Upper lobe of left lung (tissue), 6 donors: Measurements from ENCODE around the gene MDP1. TPM values are rescaled to one million over a fixed set of nuclear protein-coding genes. Genes with fewer than 3 reads are reported as not detected.
"Not testable (repeated sequence)": the region's sequence is repeated elsewhere in the genome, so short reads cannot be mapped to it uniquely, and the experiment has no call there.

Experiments used
- ATAC-seq, 2 donors: fragments of 200-7000 bp; cut with Tn5 transposase; one replicate each; pipeline ENCODE4 v1.9.1; 2022; ENCODE audit warnings: mild to moderate bottlenecking in 2 of 2, moderate library complexity in 2 of 2; ENCODE audit not compliant: low FRiP score in 2 of 2
- DNase-seq, 2 donors: peaks; one replicate each; pipeline ENCODE4 v3.0.0-alpha.2; 2019 to 2020
- H3K27ac ChIP-seq, 4 donors: fragments of 200-600 bp; sonication (generic); one replicate each; pipeline ENCODE4 v1.5.1; 2016 to 2019
- H3K27me3 ChIP-seq, 4 donors: fragments of 200-600 bp; sonication (generic); one replicate each; pipeline ENCODE4 v1.5.1; 2017 to 2019
- H3K36me3 ChIP-seq, 4 donors: fragments of 200-600 bp; sonication (generic); one replicate each; pipeline ENCODE4 v1.5.1; 2016 to 2019
- H3K4me1 ChIP-seq, 4 donors: fragments of 200-600 bp; sonication (generic); one replicate each; pipeline ENCODE4 v1.5.1; 2018 to 2019
- H3K4me3 ChIP-seq, 4 donors: fragments of 200-600 bp; sonication (generic); one replicate each; pipeline ENCODE4 v1.5.1; 2017 to 2019; ENCODE audit warnings: mild to moderate bottlenecking in 2 of 4, moderate library complexity in 1 of 4
- H3K9me3 ChIP-seq, 4 donors: fragments of 200-600 bp; sonication (generic); one replicate each; pipeline ENCODE4 v1.5.1; 2018 to 2019
- CTCF ChIP-seq, 6 experiments: fragments of 450-650 bp in 4 of 6; fragments of 200-600 bp in 2 of 6; sonication (generic) in 2 of 6; IDR thresholded peaks; one replicate each; pipeline ENCODE4 v1.5.1; 2016 to 2019; ENCODE audit warnings: antibody characterized with exemption in 6 of 6
- EP300 ChIP-seq, 4 donors: sonication (generic); formaldehyde crosslinking; IDR thresholded peaks; one replicate each; pipeline ENCODE4 v1.5.1; 2017; ENCODE audit warnings: antibody characterized with exemption in 4 of 4, control low read depth in 2 of 4
- POLR2A ChIP-seq, 4 donors: fragments of 450-650 bp; IDR thresholded peaks; one replicate each; pipeline ENCODE4 v1.5.1; 2016 to 2017; ENCODE audit warnings: antibody characterized with exemption in 4 of 4, mild to moderate bottlenecking in 2 of 4
- POLR2AphosphoS5 ChIP-seq, 2 donors: sonication (generic); formaldehyde crosslinking; IDR thresholded peaks; one replicate each; pipeline ENCODE4 v1.5.1; 2017; ENCODE audit warnings: antibody characterized with exemption in 2 of 2
- WGBS, 2 donors: methylation state at CpG; one replicate each; pipeline ENCODE4 v1.1.5; 2017 to 2018; 5-methylcytosine and 5-hydroxymethylcytosine counted together
- total RNA-seq, 6 donors: library from RNA; depleted of rRNA in 4 of 6; stranded (reverse); fragments of >200 nt in 4 of 6; gene quantifications; one replicate each; pipeline versions ENCODE4 v1.1.0 to v1.2.1, GENCODE V29; 2016 to 2021
- donor health status: DM: no; HTN: no; CAD: no; lungs with moderate emphysema.
- donor health status: DM: no; HTN: yes; CAD: no; lungs with severe emphysema.

The MDP1 gene
- total RNA-seq, 6 donors from 2014 or later: 8.1 to 21.1 (median 12.7) TPM

- Histone ChIP-seq H3K9me3 (no peaks in the 10 kb centered on the region), H3K4me1 (peaks cover 0 to 8% (median 2%) of the 10 kb centered on the region in 4 donors), H3K27ac (no peak overlapping the region), H3K36me3 (peaks cover 18 to 75% (median 56%) of the 10 kb centered on the region in 4 donors), H3K4me3 (no peak overlapping the region), H3K27me3 (no peaks in the 10 kb centered on the region)
- DNase-seq (no peak), ATAC-seq (no peak)
- no peak for TF ChIP-seq CTCF (IDR thresholded peaks at IDR 0.05)
- TF ChIP-seq EP300 (IDR thresholded peaks at IDR 0.05): no peak
- TF ChIP-seq POLR2A (IDR thresholded peaks at IDR 0.05): no peak
- TF ChIP-seq POLR2AphosphoS5 (IDR thresholded peaks at IDR 0.05): no peak
- WGBS, 2 donors: 95 to 97% methylated on average over 9 to 11 of the region's 11 CpGs
These were observed 9.4 kb downstream of the MDP1 start for GRCh38 chr14:24206260-24207103.

- Histone ChIP-seq H3K27ac (no peak overlapping the region), H3K4me1 (no peaks in the 10 kb centered on the region), H3K9me3 (no peaks in the 10 kb centered on the region), H3K4me3 (no peak overlapping the region), H3K36me3 (peaks cover 12 to 63% (median 38%) of the 10 kb centered on the region in 4 donors), H3K27me3 (no peaks in the 10 kb centered on the region)
- no peak for ATAC-seq
- TF ChIP-seq POLR2AphosphoS5 (IDR thresholded peaks at IDR 0.05) (no peak), EP300 (IDR thresholded peaks at IDR 0.05) (no peak), POLR2A (IDR thresholded peaks at IDR 0.05) (no peak), CTCF (IDR thresholded peaks at IDR 0.05) (no peak)
- DNase-seq: no peak
- WGBS, 2 donors: 95 to 97% methylated on average over 7 of the region's 7 CpGs
These were observed 11.4 kb downstream of the MDP1 start for GRCh38 chr14:24204163-24205146.

- 92 to 96% methylated on average over 16 of the region's 16 CpGs for WGBS, 2 donors
- H3K4me1 ChIP-seq: not testable (repeated sequence)
These were observed 12.5 kb downstream of the MDP1 start for GRCh38 chr14:24203249-24203886.

GRCh38 chr14:24202538-24202937, 13.3 kb downstream of the MDP1 start:
- peaks cover 9 to 52% (median 25%) of the 10 kb centered on the region in 4 donors for H3K36me3 ChIP-seq
- WGBS, 2 donors: 93 to 95% methylated on average over 8 of the region's 8 CpGs
- not testable (repeated sequence) for ATAC-seq

More at GRCh38 chr14:24203249-24203886, 12.5 kb downstream of the MDP1 start:
- H3K4me3 ChIP-seq, H3K27ac ChIP-seq, H3K9me3 ChIP-seq, ATAC-seq, H3K27me3 ChIP-seq, DNase-seq: not testable (repeated sequence)
- H3K36me3 ChIP-seq: peaks cover 12 to 60% (median 32%) of the 10 kb centered on the region in 4 donors

GRCh38 chr14:24198814-24199524, 16.9 kb downstream of the MDP1 start:
- no peak overlapping the region for H3K27ac ChIP-seq

More at GRCh38 chr14:24202538-24202937, 13.3 kb downstream of the MDP1 start:
- not testable (repeated sequence) for H3K4me3 ChIP-seq, DNase-seq, H3K27ac ChIP-seq, H3K9me3 ChIP-seq, H3K27me3 ChIP-seq
- H3K4me1 ChIP-seq: peaks cover under 1 to 12% (median 5%) of the 10 kb centered on the region in 4 donors

More at GRCh38 chr14:24198814-24199524, 16.9 kb downstream of the MDP1 start:
- TF ChIP-seq CTCF (IDR thresholded peaks at IDR 0.05) (no peak), POLR2A (IDR thresholded peaks at IDR 0.05) (no peak), POLR2AphosphoS5 (IDR thresholded peaks at IDR 0.05) (no peak), EP300 (IDR thresholded peaks at IDR 0.05) (no peak)
- 77 to 81% methylated on average over 7 of the region's 7 CpGs for WGBS, 2 donors
- peaks cover 25 to 40% (median 29%) of the 10 kb centered on the region in 4 donors for H3K4me1 ChIP-seq
- no peaks in the 10 kb centered on the region for H3K27me3 ChIP-seq
- no peak overlapping the region for H3K4me3 ChIP-seq
- H3K9me3 ChIP-seq: no peaks in the 10 kb centered on the region
- ATAC-seq (no peak), DNase-seq (no peak)
- H3K36me3 ChIP-seq: peaks cover 0 to 23% (median 4%) of the 10 kb centered on the region in 4 donors
